OCI-LY3 (cell line): Measurements from ENCODE around the gene CREBBP.
"Not testable (repeated sequence)": the region's sequence is repeated elsewhere in the genome, so short reads cannot be mapped to it uniquely, and the experiment has no call there.

Experiments
- H2AFZ ChIP-seq: fragments of 200-600, 300-600 bp; shearing (Covaris generic); 2 replicates; pipeline ENCODE4 v1.6.0; 2014; ENCODE audit warnings: antibody characterized with exemption, low read depth, low read length
- H3K27ac ChIP-seq: fragments of 200-600, 300-600 bp; sonication (generic); 2 replicates; pipeline ENCODE4 v1.5.1; 2014; ENCODE audit warnings: mild to moderate bottlenecking, low read length, moderate library complexity, mixed read lengths
- H3K27me3 ChIP-seq: fragments of 200-600, 300-600 bp; sonication (generic); 2 replicates; pipeline ENCODE4 v1.6.1; 2014; ENCODE audit warnings: low read depth, low read length, mixed read lengths
- H3K36me3 ChIP-seq: fragments of 200-600, 300-600 bp; sonication (generic); replicated peaks from 2 replicates; pipeline ENCODE3; 2014; ENCODE audit warnings: low read depth, low read length, mixed read lengths
- H3K4me1 ChIP-seq: fragments of 300-600, 200-600 bp; sonication (generic); 2 replicates; pipeline ENCODE4 v1.6.1; 2014; ENCODE audit warnings: low read length, mixed read lengths
- H3K4me2 ChIP-seq: fragments of 200-600, 300-600 bp; sonication (generic); 2 replicates; pipeline ENCODE4 v1.6.1; 2014; ENCODE audit warnings: low read length, mixed read lengths
- H3K4me3 ChIP-seq: fragments of 300-600, 200-600 bp; sonication (generic); 2 replicates; pipeline ENCODE4 v1.5.1; 2014; ENCODE audit warnings: antibody characterized with exemption, mild to moderate bottlenecking, low read length, moderate library complexity
- H3K79me2 ChIP-seq: fragments of 300-600, 200-600 bp; shearing (Covaris generic); 2 replicates; pipeline ENCODE4 v1.6.1; 2014; ENCODE audit warnings: mild to moderate bottlenecking, low read length, mixed read lengths
- H3K9ac ChIP-seq: fragments of 300-600, 200-600 bp; shearing (Covaris generic); 2 replicates; pipeline ENCODE4 v1.6.0; 2014; ENCODE audit warnings: mild to moderate bottlenecking, low read length, moderate library complexity
- H3K9me3 ChIP-seq: fragments of 200-600, 300-600 bp; shearing (Covaris generic); 2 replicates; pipeline ENCODE4 v1.6.1; 2014; ENCODE audit warnings: low read length, mixed read lengths; ENCODE audit not compliant: insufficient read depth
- H4K20me1 ChIP-seq: fragments of 200-600, 300-600 bp; sonication (generic); 2 replicates; pipeline ENCODE4 v1.6.1; 2016; ENCODE audit warnings: low read length, mixed read lengths; ENCODE audit not compliant: insufficient read depth
- EZH2phosphoT487 ChIP-seq: fragments of 200-600 bp; shearing (Covaris generic); IDR thresholded peaks from 2 replicates; pipeline ENCODE4 v1.6.1; 2018; ENCODE audit warnings: antibody characterized with exemption, mixed run types, low read depth
- TF ChIP-seq, protein P1 (sequence below): fragments of 200-600, 300-600 bp; sonication (generic); IDR thresholded peaks from 2 replicates; pipeline ENCODE4 v1.5.1; 2014; ENCODE audit warnings: antibody characterized with exemption, low read length, low read depth

The CREBBP gene

DNA sequence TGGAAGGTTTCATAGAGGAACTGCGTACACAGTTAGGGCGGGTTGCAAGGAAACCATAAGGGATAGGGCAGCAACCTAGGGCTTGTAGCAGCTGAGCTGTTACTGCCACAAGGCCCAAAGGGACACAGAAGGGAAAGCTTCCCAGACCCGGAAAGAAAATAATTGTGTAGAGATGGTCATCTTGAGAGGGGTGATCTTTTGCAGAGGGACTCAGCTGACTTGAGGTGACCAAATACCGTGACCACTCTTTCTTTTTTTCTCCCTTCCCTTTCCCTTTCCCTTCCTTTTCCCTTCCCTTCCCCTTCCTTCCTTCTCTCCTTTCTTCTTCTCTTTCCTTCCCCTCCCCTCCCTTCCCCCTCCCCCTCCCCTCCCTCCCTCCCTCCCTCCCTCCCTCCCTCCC is 8.5 kb upstream of the CREBBP start:
- TF ChIP-seq, protein P1, sequence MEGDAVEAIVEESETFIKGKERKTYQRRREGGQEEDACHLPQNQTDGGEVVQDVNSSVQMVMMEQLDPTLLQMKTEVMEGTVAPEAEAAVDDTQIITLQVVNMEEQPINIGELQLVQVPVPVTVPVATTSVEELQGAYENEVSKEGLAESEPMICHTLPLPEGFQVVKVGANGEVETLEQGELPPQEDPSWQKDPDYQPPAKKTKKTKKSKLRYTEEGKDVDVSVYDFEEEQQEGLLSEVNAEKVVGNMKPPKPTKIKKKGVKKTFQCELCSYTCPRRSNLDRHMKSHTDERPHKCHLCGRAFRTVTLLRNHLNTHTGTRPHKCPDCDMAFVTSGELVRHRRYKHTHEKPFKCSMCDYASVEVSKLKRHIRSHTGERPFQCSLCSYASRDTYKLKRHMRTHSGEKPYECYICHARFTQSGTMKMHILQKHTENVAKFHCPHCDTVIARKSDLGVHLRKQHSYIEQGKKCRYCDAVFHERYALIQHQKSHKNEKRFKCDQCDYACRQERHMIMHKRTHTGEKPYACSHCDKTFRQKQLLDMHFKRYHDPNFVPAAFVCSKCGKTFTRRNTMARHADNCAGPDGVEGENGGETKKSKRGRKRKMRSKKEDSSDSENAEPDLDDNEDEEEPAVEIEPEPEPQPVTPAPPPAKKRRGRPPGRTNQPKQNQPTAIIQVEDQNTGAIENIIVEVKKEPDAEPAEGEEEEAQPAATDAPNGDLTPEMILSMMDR, result no peak
- no peak for TF ChIP-seq EZH2phosphoT487
- H3K27ac ChIP-seq, result no peak overlapping the region
- no peaks in the 10 kb centered on the region for H3K4me1 ChIP-seq
- no peaks in the 10 kb centered on the region for H3K9me3 ChIP-seq
- H3K9ac ChIP-seq, result no peak overlapping the region
- no peak overlapping the region for H3K4me2 ChIP-seq
- H3K79me2 ChIP-seq, result no peaks in the 10 kb centered on the region
- no peaks in the 10 kb centered on the region for H3K36me3 ChIP-seq
- no peak overlapping the region for H3K4me3 ChIP-seq
- no peaks in the 10 kb centered on the region for H3K27me3 ChIP-seq
- H4K20me1 ChIP-seq, result no peaks in the 10 kb centered on the region
- H2AFZ ChIP-seq, result no peak overlapping the region

DNA sequence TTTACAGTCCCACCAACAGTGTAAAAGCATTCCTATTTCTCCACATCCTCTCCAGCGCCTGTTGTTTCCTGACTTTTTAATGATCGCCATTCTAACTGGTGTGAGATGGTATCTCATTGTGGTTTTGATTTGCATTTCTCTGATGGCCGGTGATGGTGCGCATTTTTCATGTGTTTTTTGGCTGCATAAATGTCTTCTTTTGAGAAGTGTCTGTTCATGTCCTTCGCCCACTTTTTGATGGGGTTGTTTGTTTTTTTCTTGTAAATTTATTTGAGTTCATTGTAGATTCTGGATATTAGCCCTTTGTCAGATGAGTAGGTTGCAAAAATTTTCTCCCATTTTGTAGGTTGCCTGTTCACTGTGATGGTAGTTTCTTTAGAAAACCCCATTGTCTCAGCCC is 5.5 kb upstream of the CREBBP start:
- H3K9ac ChIP-seq, H4K20me1 ChIP-seq, H3K79me2 ChIP-seq, H3K4me1 ChIP-seq, H3K4me3 ChIP-seq, H2AFZ ChIP-seq, H3K4me2 ChIP-seq, H3K36me3 ChIP-seq, H3K27me3 ChIP-seq, H3K9me3 ChIP-seq, H3K27ac ChIP-seq: not testable (repeated sequence)

DNA sequence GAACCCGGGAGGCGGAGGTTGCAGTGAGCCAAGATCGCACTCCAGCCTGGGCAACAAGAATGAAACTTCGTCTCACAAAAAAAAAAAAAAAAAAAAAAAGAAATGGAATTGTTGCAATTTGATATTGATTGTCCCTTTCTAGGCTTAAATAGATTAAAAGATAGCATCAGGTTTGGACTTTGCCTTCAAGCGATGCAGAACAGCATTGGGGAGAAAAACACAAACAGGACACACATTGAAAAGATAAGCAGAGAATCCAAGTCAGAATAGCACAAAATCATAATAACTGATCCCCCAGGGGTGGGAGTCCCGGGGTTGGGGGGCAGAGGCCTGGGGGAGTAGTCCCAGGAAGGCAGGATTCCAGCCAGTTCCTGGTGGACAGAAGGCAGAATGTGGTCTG is 3.9 kb upstream of the CREBBP start:
- Histone ChIP-seq H4K20me1 (peaks cover 4% of the 10 kb centered on the region), H3K9me3 (no peaks in the 10 kb centered on the region)

DNA sequence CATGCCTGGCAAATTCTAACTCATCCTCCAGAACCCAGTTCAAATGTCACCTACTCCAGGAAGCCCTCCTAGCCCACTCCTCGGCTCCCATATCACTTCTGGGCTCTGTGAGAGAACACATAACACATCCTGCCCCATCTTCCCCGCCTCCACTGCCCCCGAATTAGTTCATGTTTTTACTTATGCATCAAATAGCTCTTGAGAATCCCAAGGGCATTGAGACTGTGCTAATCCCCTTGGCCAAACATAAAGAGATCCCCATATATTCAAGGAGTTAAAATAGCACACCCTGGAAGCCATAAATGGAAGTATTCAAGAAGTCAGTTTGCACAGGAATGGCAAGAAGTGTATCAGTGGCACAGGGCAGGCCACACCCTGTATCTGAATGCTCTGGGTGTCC is 2.0 kb upstream of the CREBBP start:
- TF ChIP-seq, protein P1, result no peak
- TF ChIP-seq EZH2phosphoT487, result no peak
- Histone ChIP-seq H2AFZ (no peak overlapping the region), H3K4me1 (peaks cover 17% of the 10 kb centered on the region)

More for the DNA sequence above, 3.9 kb upstream of the CREBBP start:
- Histone ChIP-seq H3K9ac (no peak overlapping the region), H3K36me3 (no peaks in the 10 kb centered on the region), H3K27me3 (no peaks in the 10 kb centered on the region), H3K4me1 (0 out of 2 replicates have a peak, but pooled peaks cover 5% of the 10 kb centered on the region), H2AFZ (no peak overlapping the region), H3K4me2 (no peak overlapping the region), H3K4me3 (no peak overlapping the region), H3K27ac (no peak overlapping the region), H3K79me2 (peaks cover 4% of the 10 kb centered on the region)
- TF ChIP-seq, protein P1, result no peak

DNA sequence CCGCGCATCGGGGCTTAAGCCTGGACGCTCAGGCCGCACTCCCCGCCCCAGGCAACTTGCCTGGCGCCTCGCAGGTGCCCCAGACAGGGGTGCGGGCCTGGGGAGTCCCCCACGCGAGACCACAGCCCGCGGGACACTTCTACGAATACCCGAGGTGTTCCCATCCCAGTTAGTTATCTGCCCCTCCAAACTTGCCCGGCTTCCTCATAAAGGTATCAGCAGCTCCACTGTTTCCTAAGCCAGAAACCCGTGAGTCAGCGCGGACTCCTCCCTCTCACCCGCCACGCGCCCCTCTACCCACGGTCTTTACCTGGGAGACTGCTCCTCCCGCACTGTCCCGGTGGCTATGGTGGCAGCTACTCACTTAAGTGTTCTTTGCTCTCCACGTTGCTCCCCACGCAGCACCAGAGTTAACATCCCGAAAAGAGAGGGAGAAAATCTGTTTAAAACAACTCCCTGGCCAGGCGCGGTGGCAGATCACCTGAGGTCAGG is 1.0 kb upstream of the CREBBP start:
- no peak overlapping the region; the same call in 1 of the 2 replicates for H3K9ac ChIP-seq
- no peak overlapping the region for H3K27ac ChIP-seq

More for the DNA sequence above, 2.0 kb upstream of the CREBBP start:
- no peak overlapping the region for H3K9ac ChIP-seq
- H3K36me3 ChIP-seq, result peaks cover 10% of the 10 kb centered on the region
- peaks cover 22% of the 10 kb centered on the region for H4K20me1 ChIP-seq
- no peaks in the 10 kb centered on the region for H3K9me3 ChIP-seq
- H3K79me2 ChIP-seq, result peaks cover 23% of the 10 kb centered on the region
- no peak overlapping the region for H3K27ac ChIP-seq
- H3K27me3 ChIP-seq, result no peaks in the 10 kb centered on the region
- H3K4me3 ChIP-seq, result no peak overlapping the region
- H3K4me2 ChIP-seq, result no peak overlapping the region

More for the DNA sequence above, 1.0 kb upstream of the CREBBP start:
- peaks cover 33% of the 10 kb centered on the region for H3K79me2 ChIP-seq
- no peak for TF ChIP-seq EZH2phosphoT487
- TF ChIP-seq, protein P1, result no peak
- H3K27me3 ChIP-seq, result no peaks in the 10 kb centered on the region
- peaks cover 17% of the 10 kb centered on the region for H3K4me1 ChIP-seq
- H3K4me2 ChIP-seq, result peak overlapping the region; percentile 92
- peak overlapping the region; percentile 82 for H3K4me3 ChIP-seq
- peaks cover 32% of the 10 kb centered on the region for H4K20me1 ChIP-seq
- H2AFZ ChIP-seq, result no peak overlapping the region
- no peaks in the 10 kb centered on the region for H3K9me3 ChIP-seq
- H3K36me3 ChIP-seq, result peaks cover 16% of the 10 kb centered on the region
